ENCODE measurements around the gene C5orf15. TPM values are rescaled to one million over a fixed set of nuclear protein-coding genes. Genes with fewer than 3 reads are reported as not detected.

C5orf15 gene
- total and polyA plus RNA-seq, 9 of the 15 experiments (the other 6 are each of a cell fraction or from before 2014, with no cell fraction given) = 23.3 to 50.7 (median 35.5) TPM

- TF ChIP-seq TFE3 (CRISPR knock-in tag; IDR thresholded peaks at IDR 0.05) (no peak), ZNF695 (CRISPR knock-in tag; IDR thresholded peaks at IDR 0.05) (0 out of 2 replicates have a peak, but pooled peaks have one; percentile 47), STAT5B (CRISPR knock-in tag; IDR thresholded peaks at IDR 0.05) (no peak), SRSF1 (IDR thresholded peaks at IDR 0.05; ENCODE audit: low read depth, low read length) (no peak), PCBP1 (IDR thresholded peaks at IDR 0.05; ENCODE audit: low read depth, low read length, poor library complexity, severe bottlenecking) (no peak), NRF1 (conservative IDR thresholded peaks at IDR 0.05 in 1 of 2, IDR thresholded peaks at IDR 0.05 in 1 of 2) (peak; percentile 78 to 83), ZC3H8 (IDR thresholded peaks at IDR 0.05) (no peak), KDM2B (CRISPR knock-in tag; IDR thresholded peaks at IDR 0.05) (no peak), ZNF140 (CRISPR knock-in tag; IDR thresholded peaks at IDR 0.05) (no peak), PPARD (CRISPR knock-in tag; IDR thresholded peaks at IDR 0.05) (no peak), ZFP30 (CRISPR knock-in tag; IDR thresholded peaks at IDR 0.05; ENCODE audit: borderline replicate concordance) (no peak), TBP (optimal IDR thresholded peaks at IDR 0.05; ENCODE audit: low read depth, low read length) (peak; percentile 67), TCF15 (CRISPR knock-in tag; IDR thresholded peaks at IDR 0.05) (no peak), RREB1 (CRISPR knock-in tag; IDR thresholded peaks at IDR 0.05) (0 out of 2 replicates have a peak, but pooled peaks have one; percentile 40), HDAC1 (IDR thresholded peaks at IDR 0.05) (peak in 1 of 2 experiments; percentile 89; a peak in 2 of 4 replicates), ZFP36 (IDR thresholded peaks at IDR 0.05; ENCODE audit: low read depth, low read length, partially characterized antibody) (peak; percentile 35), MCM2 (IDR thresholded peaks at IDR 0.05; ENCODE audit: low read depth) (no peak), KAT8 (IDR thresholded peaks at IDR 0.05; ENCODE audit: low read depth) (no peak), ZFX (CRISPR knock-in tag; IDR thresholded peaks at IDR 0.05) (peak; percentile 92), POLR2G (IDR thresholded peaks at IDR 0.05; ENCODE audit: low read depth, low read length) (peak; percentile 96)
Observed at GRCh38 chr5:133968204-133968980, at the start of gene C5orf15 (continued).

Data from K562 (cell line).